Fibroblast of the aortic adventitia (primary cell): ENCODE results near the gene CPT1A. TPM values are rescaled to one million over a fixed set of nuclear protein-coding genes. Genes with fewer than 3 reads are reported as not detected.

ENCODE experiments used
- DNase-seq: peaks from one replicate; pipeline ENCODE4 v3.0.0-alpha.2; 2010; ENCODE audit warnings: low read depth
- H3K4me3 ChIP-seq: 2 replicates; pipeline ENCODE4 v1.5.1; 2011; ENCODE audit warnings: low read depth, mild to moderate bottlenecking, control low read depth, low read length, moderate library complexity
- CTCF ChIP-seq: IDR thresholded peaks from 2 replicates; pipeline ENCODE4 v1.5.1; 2011; ENCODE audit warnings: mild to moderate bottlenecking, low read length, control low read depth, inconsistent platforms; ENCODE audit not compliant: insufficient read depth
- total RNA-seq: library from RNA; depleted of rRNA; stranded (reverse); fragments of >200 nt; gene quantifications from 2 replicates; pipeline ENCODE4 v1.2.3, GENCODE V29; 2012; ENCODE audit warnings: low replicate concordance

The CPT1A gene
- total RNA-seq, 1 donor, result 45.6 TPM

- TF ChIP-seq CTCF, result no peak
- no peak overlapping the region for H3K4me3 ChIP-seq
- no peak for DNase-seq
These were observed 10.6 kb downstream of the CPT1A start for GRCh38 chr11:68831124-68831523.

GRCh38 chr11:68829581-68829980 lies 12.1 kb downstream of the CPT1A start:
- DNase-seq, result no peak
- TF ChIP-seq CTCF, result no peak
- H3K4me3 ChIP-seq, result no peak overlapping the region

GRCh38 chr11:68828957-68829356 lies 12.8 kb downstream of the CPT1A start:
- no peak overlapping the region for H3K4me3 ChIP-seq
- no peak for DNase-seq
- TF ChIP-seq CTCF, result no peak

- no peak for TF ChIP-seq CTCF
- no peak overlapping the region for H3K4me3 ChIP-seq
- no peak for DNase-seq
These were observed 13.4 kb downstream of the CPT1A start for GRCh38 chr11:68828155-68828931.

- no peak for DNase-seq
- H3K4me3 ChIP-seq, result no peak overlapping the region
- TF ChIP-seq CTCF, result no peak
These were observed 14.0 kb downstream of the CPT1A start for GRCh38 chr11:68827733-68828132.

- H3K4me3 ChIP-seq, result no peak overlapping the region
- no peak for DNase-seq
- no peak for TF ChIP-seq CTCF
These were observed 15.0 kb downstream of the CPT1A start for GRCh38 chr11:68826726-68827125.

- no peak for TF ChIP-seq CTCF
- no peak for DNase-seq
- H3K4me3 ChIP-seq, result no peak overlapping the region
These were observed 16.1 kb downstream of the CPT1A start for GRCh38 chr11:68825571-68825970.
